GM12878 (cell line): ENCODE data around the gene KBTBD7. TPM values are rescaled to one million over a fixed set of nuclear protein-coding genes. Genes with fewer than 3 reads are reported as not detected.

Experiments used
- ATAC-seq: fragments of 200-7000 bp; cut with Tn5 transposase; 3 replicates; pipeline ENCODE4 v1.9.1; 2020; ENCODE audit warnings: mild to moderate bottlenecking, moderate library complexity
- BruUV-seq: library from RNA; stranded (reverse); fragments of 400-500 nt; replicated peaks from 2 replicates; lab custom pipeline; 2021; lab: Mats Ljungman, UMichigan
- CTCF ChIA-PET: fragments of 300-600 bp; sonication (Branson Sonifier 250); formaldehyde crosslinking; extraction: SDS; loops from one replicate; lab custom pipeline; 2021; ENCODE audit warnings: inconsistent platforms; lab: Yijun Ruan, JAX
- POLR2A ChIA-PET: fragments of 350-600 bp; formaldehyde crosslinking; extraction: SDS; loops from one replicate; lab custom pipeline; 2021; ENCODE audit warnings: inconsistent platforms; lab: Charles Lee
- RAD21 ChIA-PET: fragments of 300-600 bp; sonication (Branson Sonifier 250); formaldehyde crosslinking; loops from one replicate; lab custom pipeline; 2023; ENCODE audit warnings: antibody characterized with exemption; ENCODE audit not compliant: unreplicated experiment; lab: Charles Lee
- SMC1A ChIA-PET: fragments of 300-600 bp; sonication (Branson Sonifier 250); formaldehyde crosslinking; loops from one replicate; lab custom pipeline; 2023; ENCODE audit not compliant: unreplicated experiment, uncharacterized antibody; lab: Charles Lee
- DNase-seq: peaks from one replicate; pipeline ENCODE4 v3.0.0-alpha.2; 2011; ENCODE audit warnings: low read depth, low spot score
- FAIRE-seq: peaks from 3 replicates; lab custom pipeline; 2011; peaks lifted over from hg19 to GRCh38; lab: Jason Lieb, UNC
- H2AFZ ChIP-seq: 2 replicates; pipeline ENCODE4 v1.6.0; 2011; ENCODE audit warnings: low read depth, low read length, control low read depth; ENCODE audit not compliant: control insufficient read depth
- H3K27ac ChIP-seq: 2 replicates; pipeline ENCODE4 v1.5.1; 2011; ENCODE audit warnings: control low read depth; ENCODE audit not compliant: control insufficient read depth, insufficient read depth
- H3K27me3 ChIP-seq, 2 experiments: replicated peaks in 1 of 2; 2 replicates each; pipeline versions ENCODE4 v1.6.0 to v1.6.1; 2011; ENCODE audit warnings: low read length in 1 of 2; ENCODE audit not compliant: control insufficient read depth in 2 of 2, insufficient read depth in 2 of 2
- H3K36me3 ChIP-seq, 2 experiments: 2 replicates each; pipeline ENCODE4 v1.5.1; 2011; ENCODE audit warnings: low read length in 1 of 2; ENCODE audit not compliant: control insufficient read depth in 2 of 2, insufficient read depth in 2 of 2
- H3K4me1 ChIP-seq: 2 replicates; pipeline ENCODE4 v1.6.1; 2011; ENCODE audit warnings: mild to moderate bottlenecking, low read length, moderate library complexity, mixed read lengths; ENCODE audit not compliant: control insufficient read depth, insufficient read depth
- H3K4me2 ChIP-seq: 2 replicates; pipeline ENCODE4 v1.6.0; 2011; ENCODE audit warnings: control low read depth; ENCODE audit not compliant: control insufficient read depth, insufficient read depth
- H3K4me3 ChIP-seq: fragments of 200-600 bp; sonication (generic); 2 replicates; pipeline ENCODE4 v1.5.1; 2016
- H3K79me2 ChIP-seq: 2 replicates; pipeline ENCODE4 v1.6.0; 2011; ENCODE audit warnings: low read length; ENCODE audit not compliant: control insufficient read depth, insufficient read depth
- H3K9ac ChIP-seq: 2 replicates; pipeline ENCODE4 v1.8.0; 2011; ENCODE audit warnings: low read length, control low read depth, mixed read lengths; ENCODE audit not compliant: control insufficient read depth, insufficient read depth
- H3K9me3 ChIP-seq: replicated peaks from 3 replicates; pipeline ENCODE4 v1.5.1; 2011; ENCODE audit warnings: mild to moderate bottlenecking, low read length; ENCODE audit not compliant: control insufficient read depth, insufficient read depth
- H4K20me1 ChIP-seq: 2 replicates; pipeline ENCODE4 v1.6.0; 2011; ENCODE audit not compliant: control insufficient read depth, insufficient read depth
- BACH1 ChIP-seq: fragments of 450-650 bp; IDR thresholded peaks from 2 replicates; pipeline ENCODE4 v1.6.1; 2017; ENCODE audit warnings: mild to moderate bottlenecking, borderline replicate concordance
- CBFB ChIP-seq: IDR thresholded peaks from 2 replicates; pipeline ENCODE4 v1.6.1; 2016; ENCODE audit warnings: antibody characterized with exemption, low read depth
- MEF2B ChIP-seq: fragments of 450-650 bp; IDR thresholded peaks from 2 replicates; pipeline ENCODE4 v1.6.1; 2018; ENCODE audit warnings: mild to moderate bottlenecking, moderate library complexity; ENCODE audit not compliant: partially characterized antibody, poor library complexity, severe bottlenecking
- MTA3 ChIP-seq: IDR thresholded peaks from 2 replicates; pipeline ENCODE4 v1.6.1; 2012; ENCODE audit warnings: low read length, inconsistent platforms, borderline replicate concordance
- SIN3A ChIP-seq: IDR thresholded peaks from 2 replicates; pipeline ENCODE4 v1.6.1; 2012; ENCODE audit warnings: low read depth, low read length, improper control_type of control experiment
- YBX1 ChIP-seq: fragments of 450-650 bp; IDR thresholded peaks from 2 replicates; pipeline ENCODE4 v1.6.1; 2016; ENCODE audit warnings: antibody characterized with exemption
- WGBS: methylation state at CpG from one replicate; pipeline ENCODE4 v1.1.6; 2016; ENCODE audit warnings: low lambda C conversion rate; ENCODE audit not compliant: insufficient replicate concordance, insufficient coverage; ENCODE audit errors: missing lambda C conversion rate; 5-methylcytosine and 5-hydroxymethylcytosine counted together
- in situ Hi-C: fragments of 300-500 bp; cut with MboI; formaldehyde crosslinking; loops from 9 replicates; pipeline ENCODE4 v1.14.3; 2018; ENCODE audit warnings: mixed read lengths
- intact Hi-C: fragments of 100-400 bp; cut with micrococcal nuclease; formaldehyde crosslinking; loops from one replicate; pipeline ENCODE4 v1.14.2; 2022; ENCODE audit not compliant: unreplicated experiment
- polyA plus RNA-seq, 11 experiments: library from polyadenylated mRNA; depleted of rRNA in 4 of 11; unstranded in 6 of 11; stranded (reverse) in 5 of 11; fragments of >200 nt; fragmentation: Nextera tagmentation in 4 of 11; fragmentation: Illumina TruSeq in 1 of 11; extraction: Ambion mirVana in 4 of 11; extraction: Trizol in 1 of 11; gene quantifications; 1 replicate in 1 of 11; 2 replicates in 10 of 11; pipeline versions ENCODE4 v1.2.1 to v1.2.3, GENCODE V29; 2011 to 2016; ENCODE audit warnings: inconsistent platforms in 2 of 11, missing spikeins in 2 of 11, low read depth in 1 of 11
- total RNA-seq, 4 experiments: library from RNA; depleted of rRNA in 3 of 4; stranded (reverse); fragments of >200 nt in 3 of 4; fragmentation: Illumina TruSeq in 1 of 4; extraction: Trizol in 1 of 4; gene quantifications; 2 replicates each; pipeline versions ENCODE4 v1.2.1 to v1.2.3, GENCODE V29; 2013 to 2021
- TF ChIP-seq, protein P1 (sequence below): IDR thresholded peaks from 2 replicates; pipeline ENCODE4 v1.6.1; 2012; ENCODE audit warnings: improper control_type of control experiment, low read depth, low read length; ENCODE audit not compliant: insufficient replicate concordance

Gene KBTBD7
- total and polyA plus RNA-seq, 10 of the 15 experiments (the other 5 are each of a cell fraction or from before 2014, with no cell fraction given): 1.8 to 6.0 (median 4.3) TPM

- TF ChIP-seq, protein P1, sequence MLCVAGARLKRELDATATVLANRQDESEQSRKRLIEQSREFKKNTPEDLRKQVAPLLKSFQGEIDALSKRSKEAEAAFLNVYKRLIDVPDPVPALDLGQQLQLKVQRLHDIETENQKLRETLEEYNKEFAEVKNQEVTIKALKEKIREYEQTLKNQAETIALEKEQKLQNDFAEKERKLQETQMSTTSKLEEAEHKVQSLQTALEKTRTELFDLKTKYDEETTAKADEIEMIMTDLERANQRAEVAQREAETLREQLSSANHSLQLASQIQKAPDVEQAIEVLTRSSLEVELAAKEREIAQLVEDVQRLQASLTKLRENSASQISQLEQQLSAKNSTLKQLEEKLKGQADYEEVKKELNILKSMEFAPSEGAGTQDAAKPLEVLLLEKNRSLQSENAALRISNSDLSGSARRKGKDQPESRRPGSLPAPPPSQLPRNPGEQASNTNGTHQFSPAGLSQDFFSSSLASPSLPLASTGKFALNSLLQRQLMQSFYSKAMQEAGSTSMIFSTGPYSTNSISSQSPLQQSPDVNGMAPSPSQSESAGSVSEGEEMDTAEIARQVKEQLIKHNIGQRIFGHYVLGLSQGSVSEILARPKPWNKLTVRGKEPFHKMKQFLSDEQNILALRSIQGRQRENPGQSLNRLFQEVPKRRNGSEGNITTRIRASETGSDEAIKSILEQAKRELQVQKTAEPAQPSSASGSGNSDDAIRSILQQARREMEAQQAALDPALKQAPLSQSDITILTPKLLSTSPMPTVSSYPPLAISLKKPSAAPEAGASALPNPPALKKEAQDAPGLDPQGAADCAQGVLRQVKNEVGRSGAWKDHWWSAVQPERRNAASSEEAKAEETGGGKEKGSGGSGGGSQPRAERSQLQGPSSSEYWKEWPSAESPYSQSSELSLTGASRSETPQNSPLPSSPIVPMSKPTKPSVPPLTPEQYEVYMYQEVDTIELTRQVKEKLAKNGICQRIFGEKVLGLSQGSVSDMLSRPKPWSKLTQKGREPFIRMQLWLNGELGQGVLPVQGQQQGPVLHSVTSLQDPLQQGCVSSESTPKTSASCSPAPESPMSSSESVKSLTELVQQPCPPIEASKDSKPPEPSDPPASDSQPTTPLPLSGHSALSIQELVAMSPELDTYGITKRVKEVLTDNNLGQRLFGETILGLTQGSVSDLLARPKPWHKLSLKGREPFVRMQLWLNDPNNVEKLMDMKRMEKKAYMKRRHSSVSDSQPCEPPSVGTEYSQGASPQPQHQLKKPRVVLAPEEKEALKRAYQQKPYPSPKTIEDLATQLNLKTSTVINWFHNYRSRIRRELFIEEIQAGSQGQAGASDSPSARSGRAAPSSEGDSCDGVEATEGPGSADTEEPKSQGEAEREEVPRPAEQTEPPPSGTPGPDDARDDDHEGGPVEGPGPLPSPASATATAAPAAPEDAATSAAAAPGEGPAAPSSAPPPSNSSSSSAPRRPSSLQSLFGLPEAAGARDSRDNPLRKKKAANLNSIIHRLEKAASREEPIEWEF: no peak
Observed at GRCh38 chr13:41222259-41222852, 28.0 kb upstream of the KBTBD7 start (continued).

DNA sequence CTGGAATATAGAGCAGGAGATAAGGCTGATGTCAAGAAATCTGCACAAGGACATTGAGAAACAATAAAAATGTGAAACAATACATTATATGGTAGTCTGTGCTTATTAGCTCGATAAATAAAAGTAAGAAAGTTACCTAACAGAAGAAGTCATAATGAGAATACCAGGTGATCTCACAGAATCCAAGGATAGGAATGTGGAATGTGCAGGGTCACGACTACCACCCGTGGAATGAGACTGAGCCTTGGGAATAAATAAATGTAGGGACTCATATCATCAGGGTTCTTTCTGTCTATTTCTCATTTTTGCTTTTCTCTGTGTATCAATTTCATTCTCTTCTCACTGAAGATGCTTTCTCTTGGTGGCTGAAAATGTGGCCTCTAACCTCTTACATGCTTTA lies 26.0 kb upstream of the KBTBD7 start:
- ChIA-PET RAD21 (interaction anchor here (1.7 kb wide), 1 partner anchor 12 kb away, joined by 9 read pairs; no protein-coding TSS in a partner anchor), POLR2A (interaction anchor here (0.7 to 0.8 kb wide), 2 partner anchors 166 to 1677 kb away, joined by 3 to 6 read pairs; no protein-coding TSS in a partner anchor)
- H3K36me3 ChIP-seq: peaks cover 0 to 9% of the 10 kb centered on the region in 2 experiments

More for the DNA sequence above, 26.0 kb upstream of the KBTBD7 start:
- H3K4me3 ChIP-seq: no peak overlapping the region
- SMC1A ChIA-PET: interaction anchor here (1.3 to 2.1 kb wide), 3 partner anchors 12 to 165 kb away, joined by 3 to 9 read pairs (median 6); no protein-coding TSS in a partner anchor
- in situ Hi-C loops (loop anchor here (5.0 kb wide), 1 partner anchor 148 kb away; no protein-coding TSS in a partner anchor), intact Hi-C loops (no loop called here)
- FAIRE-seq: no peak
- no peaks in the 10 kb centered on the region for H3K9me3 ChIP-seq
- ATAC-seq: no peak
- H4K20me1 ChIP-seq: no peaks in the 10 kb centered on the region
- no peaks in the 10 kb centered on the region for H3K4me1 ChIP-seq
- no TSS peak for BruUV-seq
- no peak overlapping the region for H3K9ac ChIP-seq
- WGBS: 96% methylated on average over 3 of the region's 3 CpGs
- H3K4me2 ChIP-seq: no peak overlapping the region
- H3K27me3 ChIP-seq: no peaks in the 10 kb centered on the region
- no peak overlapping the region for H2AFZ ChIP-seq
- DNase-seq: no peak
- no peaks in the 10 kb centered on the region for H3K79me2 ChIP-seq
- TF ChIP-seq MEF2B (no peak), SIN3A (no peak), YBX1 (no peak), BACH1 (no peak), CBFB (no peak), MTA3 (no peak)
- CTCF ChIA-PET: interaction anchor here (0.6 to 4.8 kb wide), 6 partner anchors 22 to 166 kb away, joined by 3 to 45 read pairs (median 4); no protein-coding TSS in a partner anchor
- no peak overlapping the region for H3K27ac ChIP-seq
